MM.1S (cell line): ENCODE results near the gene NDUFAF2.

Experiments used
- CTCF ChIP-seq: fragments of 300-600 bp; sonication (generic); IDR thresholded peaks from 2 replicates; pipeline ENCODE4 v1.5.1; 2016; ENCODE audit warnings: antibody characterized with exemption, low read length, mixed read lengths
- EZH2phosphoT487 ChIP-seq: fragments of 300-600 bp; sonication (generic); IDR thresholded peaks from 2 replicates; pipeline ENCODE4 v1.6.1; 2018; ENCODE audit warnings: antibody characterized with exemption, low read length

GRCh38 chr5:60958712-60959111 is 13.7 kb downstream of the NDUFAF2 start:
- TF ChIP-seq CTCF (no peak), EZH2phosphoT487 (no peak)
